Raji (cell line): ENCODE results near the gene PARN.

ENCODE experiments used
- POLR2A ChIP-seq: IDR thresholded peaks from 2 replicates; pipeline ENCODE4 v1.6.1; 2011; ENCODE audit warnings: low read depth, low read length, control low read depth; ENCODE audit not compliant: insufficient read depth

Gene PARN

GRCh38 chr16:14424595-14424994 lies 205.5 kb downstream of the PARN start:
- TF ChIP-seq POLR2A = no peak

GRCh38 chr16:14423344-14423743 lies 206.7 kb downstream of the PARN start:
- TF ChIP-seq POLR2A = no peak

- TF ChIP-seq POLR2A = no peak
These were observed 209.2 kb downstream of the PARN start for GRCh38 chr16:14420721-14421488.

- no peak for TF ChIP-seq POLR2A
These were observed 210.2 kb downstream of the PARN start for GRCh38 chr16:14419817-14420216.

GRCh38 chr16:14418795-14419225 lies 211.2 kb downstream of the PARN start:
- no peak for TF ChIP-seq POLR2A

GRCh38 chr16:14416184-14416583 lies 213.9 kb downstream of the PARN start:
- TF ChIP-seq POLR2A = no peak

- no peak for TF ChIP-seq POLR2A
These were observed 214.8 kb downstream of the PARN start for GRCh38 chr16:14415291-14415690.

- TF ChIP-seq POLR2A = no peak
These were observed 220.5 kb downstream of the PARN start for GRCh38 chr16:14409563-14409962.

GRCh38 chr16:14407786-14408399 lies 222.2 kb downstream of the PARN start:
- no peak for TF ChIP-seq POLR2A

GRCh38 chr16:14405611-14406537 lies 224.2 kb downstream of the PARN start:
- TF ChIP-seq POLR2A = no peak

- TF ChIP-seq POLR2A = no peak
These were observed 229.6 kb downstream of the PARN start for GRCh38 chr16:14400285-14400977.

- no peak for TF ChIP-seq POLR2A
These were observed 230.4 kb downstream of the PARN start for GRCh38 chr16:14399378-14400284.

GRCh38 chr16:14398014-14398717 lies 231.9 kb downstream of the PARN start:
- TF ChIP-seq POLR2A = no peak
